Dermis microvascular lymphatic vessel endothelial cell (primary cell): ENCODE data around the gene SNAP91. TPM values are rescaled to one million over a fixed set of nuclear protein-coding genes. Genes with fewer than 3 reads are reported as not detected.

Experiments used
- DNase-seq, 2 donors: peaks; one replicate each; pipeline versions ENCODE4 v3.0.0 to v3.0.0-alpha.2; 2010; ENCODE audit warnings: low read depth in 2 of 2
- total RNA-seq: library from RNA; depleted of rRNA; stranded (reverse); fragments of >200 nt; gene quantifications from 2 replicates; pipeline ENCODE4 v1.2.1, GENCODE V29; 2014

The SNAP91 gene
- total RNA-seq, 1 donor from 2014 or later, result 0.13 TPM

- no peak for DNase-seq
These were observed 162.3 kb downstream of the SNAP91 start for GRCh38 chr6:83546636-83547035.

DNA sequence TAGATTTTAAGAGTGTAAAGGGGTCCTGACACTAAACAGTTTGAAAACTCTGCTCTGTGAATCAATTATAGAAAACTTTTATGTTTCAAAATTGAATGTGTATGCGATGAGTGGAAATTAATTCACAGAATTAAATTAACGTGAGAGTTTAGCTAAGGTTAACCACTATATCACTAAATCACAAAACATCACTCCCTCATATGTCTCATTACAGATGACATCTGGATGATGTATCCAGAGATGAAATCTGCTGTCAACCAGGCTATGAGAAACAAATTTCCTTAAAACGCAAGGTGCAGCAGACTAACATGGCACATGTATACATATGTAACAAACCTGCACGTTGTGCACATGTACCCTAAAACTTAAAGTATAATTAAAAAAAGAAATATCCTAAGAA, 169.2 kb downstream of the SNAP91 start:
- no peak for DNase-seq

DNA sequence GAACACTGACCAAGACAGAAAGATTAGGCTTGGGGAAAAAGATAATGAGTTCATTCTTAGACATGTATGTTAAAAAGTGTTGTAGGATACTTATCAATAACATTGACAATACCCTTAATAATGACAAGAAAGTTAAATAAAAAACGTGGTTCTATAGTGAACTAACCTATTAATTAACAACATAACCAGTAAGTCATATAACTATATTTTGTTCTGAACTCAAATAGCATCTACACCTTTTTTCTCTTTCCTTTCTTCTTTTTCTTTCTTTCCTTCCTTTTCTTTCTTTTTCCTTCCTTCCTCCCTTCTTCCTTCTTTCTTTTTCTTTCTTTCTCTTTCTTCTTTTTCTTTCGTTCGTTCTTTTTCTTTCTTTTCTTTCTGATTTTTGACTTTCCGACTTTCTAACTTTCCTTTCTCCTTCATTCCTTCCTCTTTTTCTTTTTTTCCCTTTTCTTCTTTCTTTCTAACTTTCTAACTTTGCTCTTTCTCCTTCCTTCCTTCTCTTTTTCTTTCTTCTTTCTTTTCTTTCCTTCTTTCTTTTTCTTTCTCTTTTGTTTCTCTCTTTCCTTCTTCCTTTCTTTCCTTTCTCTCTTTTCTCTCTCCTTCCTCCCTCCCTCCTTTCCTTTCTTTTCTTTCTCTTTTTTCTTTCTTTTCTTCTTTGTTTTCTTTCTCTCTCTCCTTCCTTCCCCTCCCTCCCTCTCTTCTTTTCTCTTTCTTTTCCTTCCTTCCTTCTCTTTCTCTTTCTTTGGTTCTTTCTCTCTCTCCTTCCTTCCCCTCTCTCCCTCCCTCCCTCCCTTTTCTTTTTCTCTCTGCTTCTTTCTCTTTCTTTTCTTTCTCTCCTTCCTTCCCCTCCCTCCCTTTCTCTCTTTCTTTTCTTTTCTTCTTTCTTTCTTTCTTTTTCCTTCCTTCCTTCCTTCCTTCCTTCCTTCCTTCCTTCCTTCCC, 172.0 kb downstream of the SNAP91 start:
- no peak for DNase-seq

GRCh38 chr6:83536034-83536646, 172.8 kb downstream of the SNAP91 start:
- DNase-seq, result peak; percentile 18 to 51

DNA sequence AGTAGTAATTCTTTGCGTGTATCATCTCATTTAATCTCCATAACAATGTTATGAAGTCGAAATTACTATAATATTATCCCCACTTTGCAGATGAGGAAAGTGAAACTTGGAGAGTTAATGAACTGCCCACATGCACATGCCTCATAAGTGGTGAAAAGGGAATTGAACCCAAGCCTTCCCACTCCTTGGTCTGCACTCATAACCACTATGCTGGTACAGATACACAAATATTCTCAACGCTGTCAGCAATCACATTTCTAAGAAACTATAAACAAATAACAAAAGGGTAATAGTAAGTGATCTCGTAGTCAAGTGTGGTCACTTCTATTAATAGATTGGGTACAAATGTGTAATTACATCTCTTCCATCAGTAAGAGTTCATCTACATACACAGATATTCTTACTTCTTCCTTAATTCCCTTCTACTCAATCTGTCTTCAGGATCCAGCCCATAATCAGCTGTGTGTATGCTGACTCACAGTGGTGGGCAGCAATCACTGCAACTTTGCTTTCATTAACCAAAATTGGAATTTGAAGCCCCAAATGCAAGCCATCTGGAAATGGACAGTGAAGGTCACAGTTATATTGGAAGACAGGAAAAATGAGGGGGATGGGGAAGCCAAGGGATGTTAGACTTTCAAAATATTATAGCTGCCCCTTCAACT, 190.0 kb downstream of the SNAP91 start:
- peak in 1 of 2 donors; percentile 8 for DNase-seq

DNA sequence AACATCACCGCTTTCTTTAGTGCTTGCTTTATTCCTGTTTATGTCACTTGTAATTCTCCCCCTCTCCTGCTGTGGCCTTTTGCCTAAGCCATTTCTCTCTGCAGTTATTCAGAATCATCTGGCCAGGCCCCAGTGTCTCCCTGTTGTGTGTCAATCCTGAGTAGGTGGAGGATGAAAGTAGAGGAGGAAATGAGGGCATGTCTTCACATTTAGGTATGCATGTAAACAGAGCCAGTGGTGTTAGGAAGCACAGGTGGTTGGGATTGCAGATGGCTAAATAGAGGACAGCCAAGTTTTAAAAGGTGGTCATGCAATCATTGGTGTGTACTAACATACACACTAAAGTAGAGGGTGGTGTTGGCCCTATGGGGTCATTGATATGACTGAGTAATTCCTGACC, 191.4 kb downstream of the SNAP91 start:
- DNase-seq, result no peak

- peak; percentile 48 to 68 for DNase-seq
These were observed 193.9 kb downstream of the SNAP91 start for GRCh38 chr6:83514866-83515466.

DNA sequence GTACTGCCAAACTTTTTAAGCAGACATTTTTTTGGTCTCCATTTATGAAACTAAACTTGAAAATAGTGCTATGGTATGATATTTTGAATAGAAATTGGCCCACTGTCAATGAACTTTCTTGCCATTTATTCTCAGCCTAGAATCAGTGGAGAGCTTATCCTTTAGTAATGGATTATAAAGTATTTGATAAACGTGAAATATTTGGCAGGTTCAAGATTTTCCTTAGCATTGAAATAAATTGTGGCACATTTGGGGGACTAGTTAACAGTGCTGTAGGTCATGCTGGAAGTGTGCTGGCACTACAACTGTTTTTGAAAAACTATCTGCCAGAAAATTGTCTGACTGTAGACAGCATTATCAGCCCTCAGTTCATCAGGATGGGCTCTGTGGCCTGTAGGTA, 194.4 kb downstream of the SNAP91 start:
- no peak for DNase-seq

DNA sequence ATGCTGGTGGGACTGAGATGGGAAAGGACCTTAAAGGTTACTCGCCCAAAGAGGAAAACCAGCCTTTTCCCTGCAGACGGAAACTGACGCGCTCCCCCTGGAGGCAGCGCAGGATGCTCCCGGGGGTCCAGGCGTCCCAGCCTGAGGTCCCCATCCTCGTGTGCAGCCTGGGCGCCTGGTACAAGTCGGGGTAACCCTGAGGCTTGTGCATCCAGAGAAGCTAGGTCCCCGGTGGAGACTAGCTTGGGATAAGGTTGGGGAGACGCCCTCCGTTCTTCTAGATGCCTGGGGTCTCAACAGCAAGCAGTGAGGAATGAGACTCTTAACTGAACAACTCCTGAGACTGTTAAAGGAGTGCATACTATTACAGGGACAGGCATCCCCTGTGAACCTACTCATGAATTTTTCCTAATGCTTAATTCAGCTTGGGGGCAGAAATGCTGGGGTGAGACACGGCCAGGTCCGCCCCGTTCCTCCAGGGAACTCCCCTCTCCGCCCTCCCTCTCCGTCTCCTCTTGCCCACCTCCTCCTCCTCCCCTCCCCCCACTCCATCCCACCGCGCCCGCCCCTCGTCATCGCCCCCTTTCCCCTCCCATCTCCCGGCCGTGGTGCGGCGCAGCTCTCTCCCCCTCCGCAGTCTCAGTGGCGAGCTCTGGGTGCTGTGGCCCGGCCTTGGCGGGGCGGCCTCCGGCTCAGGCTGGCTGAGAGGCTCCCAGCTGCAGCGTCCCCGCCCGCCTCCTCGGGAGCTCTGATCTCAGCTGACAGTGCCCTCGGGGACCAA, 196.8 kb downstream of the SNAP91 start, which contains the start of gene PRSS35:
TSS of gene PRSS35 (plus strand) at position 634 of the 781 bp plus-strand sequence. CDS start 10,908 bp downstream, outside the sequence.
- DNase-seq, result peak; percentile 14 to 52

GRCh38 chr6:83511266-83511665, 197.6 kb downstream of the SNAP91 start:
- no peak for DNase-seq

GRCh38 chr6:83510791-83511190, 198.1 kb downstream of the SNAP91 start:
- DNase-seq, result no peak

- DNase-seq, result no peak
These were observed 199.5 kb downstream of the SNAP91 start for GRCh38 chr6:83509441-83509840.

DNA sequence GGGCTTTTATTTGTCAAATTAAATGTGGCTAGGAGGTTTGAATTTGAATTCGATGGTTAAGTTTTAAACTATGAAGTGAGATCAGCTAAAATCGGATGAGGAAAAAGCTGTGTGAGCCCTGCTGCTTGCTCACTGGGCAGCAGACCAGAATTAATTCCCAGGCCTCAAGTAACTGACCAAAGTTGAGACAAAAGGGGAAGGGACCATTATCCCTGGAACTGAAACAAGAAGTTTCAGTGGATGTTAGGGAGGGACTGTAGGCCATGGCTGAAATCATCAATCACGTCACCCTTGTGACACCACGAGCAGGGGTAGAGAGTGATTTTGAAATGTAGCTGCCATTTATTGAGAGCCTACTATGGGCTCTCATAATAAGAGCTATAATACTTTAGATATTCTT, 203.5 kb downstream of the SNAP91 start:
- no peak for DNase-seq

Other genes with a start within 250 kb of the SNAP91 start
- not detected in 2 replicates for gene PRSS35, start 196.6 kb downstream of the SNAP91 start, total RNA-seq
- gene RIPPLY2, start 144.3 kb upstream of the SNAP91 start, total RNA-seq, result 0.13 and 0.51 TPM in 2 replicates
- 2.2 and 2.8 TPM in 2 replicates for gene CYB5R4, start 150.6 kb upstream of the SNAP91 start, total RNA-seq